ENCODE data around the gene TUT4.

- TF ChIP-seq CTCF (conservative IDR thresholded peaks at IDR 0.05; ENCODE audit: low read depth, low read length) (no peak), EZH2 (IDR thresholded peaks at IDR 0.05; ENCODE audit: borderline replicate concordance, low read depth, low read length, poor library complexity, severe bottlenecking) (no peak)
Measured at GRCh38 chr1:52460694-52461093, 92.2 kb downstream of the TUT4 start.
